ENCODE measurements around the gene C12orf57. TPM values are rescaled to one million over a fixed set of nuclear protein-coding genes. Genes with fewer than 3 reads are reported as not detected.
A peak's percentile ranks its signal among the peaks of the same experiment; 100 is the strongest.

The C12orf57 gene
- total RNA-seq, 1 donor from 2014 or later: 236 TPM

GRCh38 chr12:6950401-6950801 is 6.6 kb downstream of the C12orf57 start:
- Histone ChIP-seq H3K36me3 (ENCODE audit: control insufficient read depth, insufficient read depth, low read length) (no peaks in the 10 kb centered on the region), H3K4me3 (ENCODE audit: low read depth, low read length) (no peak overlapping the region), H3K27me3 (ENCODE audit: control insufficient read depth, insufficient read depth, low read length) (no peaks in the 10 kb centered on the region)
- no peak for DNase-seq (ENCODE audit: low read depth)
- peak; percentile 27 for TF ChIP-seq CTCF (IDR thresholded peaks at IDR 0.05; ENCODE audit: insufficient read depth, low read length, poor library complexity, severe bottlenecking)

GRCh38 chr12:6950811-6951540 is 7.2 kb downstream of the C12orf57 start, which contains the start of gene PTPN6:
Gene PTPN6 (plus strand): TSS chr12:6951356. CDS start chr12:6951513, 157 bp downstream.
- no peak for DNase-seq (ENCODE audit: low read depth)
- no peak for TF ChIP-seq CTCF (IDR thresholded peaks at IDR 0.05; ENCODE audit: insufficient read depth, low read length, poor library complexity, severe bottlenecking)
- H3K27me3 ChIP-seq (ENCODE audit: control insufficient read depth, insufficient read depth, low read length): no peaks in the 10 kb centered on the region
- no peaks in the 10 kb centered on the region for H3K36me3 ChIP-seq (ENCODE audit: control insufficient read depth, insufficient read depth, low read length)
- H3K4me3 ChIP-seq (ENCODE audit: low read depth, low read length): no peak within 1 kb of the TSS

GRCh38 chr12:6951551-6952120 is 7.8 kb downstream of the C12orf57 start:
- no peak for TF ChIP-seq CTCF (IDR thresholded peaks at IDR 0.05; ENCODE audit: insufficient read depth, low read length, poor library complexity, severe bottlenecking)
- no peaks in the 10 kb centered on the region for H3K27me3 ChIP-seq (ENCODE audit: control insufficient read depth, insufficient read depth, low read length)
- H3K36me3 ChIP-seq (ENCODE audit: control insufficient read depth, insufficient read depth, low read length): no peaks in the 10 kb centered on the region
- H3K4me3 ChIP-seq (ENCODE audit: low read depth, low read length): no peak overlapping the region
- no peak for DNase-seq (ENCODE audit: low read depth)

- no peak for TF ChIP-seq CTCF (IDR thresholded peaks at IDR 0.05; ENCODE audit: insufficient read depth, low read length, poor library complexity, severe bottlenecking)
- no peak overlapping the region for H3K4me3 ChIP-seq (ENCODE audit: low read depth, low read length)
- H3K27me3 ChIP-seq (ENCODE audit: control insufficient read depth, insufficient read depth, low read length): no peaks in the 10 kb centered on the region
- H3K36me3 ChIP-seq (ENCODE audit: control insufficient read depth, insufficient read depth, low read length): no peaks in the 10 kb centered on the region
- DNase-seq (ENCODE audit: low read depth): no peak
Observed at GRCh38 chr12:6952121-6952862, 8.5 kb downstream of the C12orf57 start.

- H3K4me3 ChIP-seq (ENCODE audit: low read depth, low read length): no peak overlapping the region
- no peaks in the 10 kb centered on the region for H3K27me3 ChIP-seq (ENCODE audit: control insufficient read depth, insufficient read depth, low read length)
- H3K36me3 ChIP-seq (ENCODE audit: control insufficient read depth, insufficient read depth, low read length): no peaks in the 10 kb centered on the region
- no peak for TF ChIP-seq CTCF (IDR thresholded peaks at IDR 0.05; ENCODE audit: insufficient read depth, low read length, poor library complexity, severe bottlenecking)
- DNase-seq (ENCODE audit: low read depth): no peak
Observed at GRCh38 chr12:6952863-6953441, 9.1 kb downstream of the C12orf57 start.
